Endodermal cell (in vitro differentiated cells): ENCODE data around the gene RAB26. TPM values are rescaled to one million over a fixed set of nuclear protein-coding genes. Genes with fewer than 3 reads are reported as not detected.

Experiments
- DNase-seq: peaks from one replicate; pipeline ENCODE4 v3.0.0-alpha.2; 2017
- H3K27ac ChIP-seq: 2 replicates; pipeline ENCODE4 v1.5.1; 2013; ENCODE audit warnings: mild to moderate bottlenecking, low read depth, low read length, moderate library complexity
- H3K27me3 ChIP-seq: 2 replicates; pipeline ENCODE4 v1.6.1; 2013; ENCODE audit warnings: mild to moderate bottlenecking, low read length, moderate library complexity; ENCODE audit not compliant: insufficient read depth, control insufficient read depth, poor library complexity, severe bottlenecking
- H3K36me3 ChIP-seq: 2 replicates; pipeline ENCODE4 v1.7.0; 2013; ENCODE audit warnings: mild to moderate bottlenecking, low read length, moderate library complexity; ENCODE audit not compliant: control insufficient read depth, insufficient read depth
- H3K4me1 ChIP-seq: one replicate; pipeline ENCODE4 v1.7.0; 2013; ENCODE audit warnings: low read length; ENCODE audit not compliant: control insufficient read depth, insufficient read depth
- H3K4me3 ChIP-seq: 2 replicates; pipeline ENCODE4 v1.5.1; 2013; ENCODE audit warnings: mild to moderate bottlenecking, low read length, moderate library complexity
- H3K9ac ChIP-seq: 2 replicates; pipeline ENCODE4 v1.6.1; 2013; ENCODE audit warnings: mild to moderate bottlenecking, low read length, moderate library complexity; ENCODE audit not compliant: poor library complexity, severe bottlenecking; ENCODE audit errors: extremely low read depth
- H3K9me3 ChIP-seq: 2 replicates; pipeline ENCODE4 v1.6.1; 2013; ENCODE audit warnings: mild to moderate bottlenecking, low read length, moderate library complexity; ENCODE audit not compliant: control insufficient read depth
- H3K27ac Mint-ChIP-seq: 2 replicates; pipeline ENCODE4 v1.8.0; 2020; ENCODE audit warnings: mixed read lengths
- H3K27me3 Mint-ChIP-seq: 2 replicates; pipeline ENCODE4 v1.8.0; 2021; ENCODE audit warnings: mild to moderate bottlenecking, mixed read lengths; ENCODE audit not compliant: insufficient read depth
- H3K36me3 Mint-ChIP-seq: 2 replicates; pipeline ENCODE4 v1.8.0; 2020; ENCODE audit warnings: low read depth, mixed read lengths
- H3K4me1 Mint-ChIP-seq: 2 replicates; pipeline ENCODE4 v1.8.0; 2020; ENCODE audit warnings: mixed read lengths
- H3K4me3 Mint-ChIP-seq: 2 replicates; pipeline ENCODE4 v1.8.0; 2020; ENCODE audit warnings: mild to moderate bottlenecking, moderate library complexity, mixed read lengths
- H3K9me3 Mint-ChIP-seq: 2 replicates; pipeline ENCODE4 v1.8.0; 2020; ENCODE audit warnings: mild to moderate bottlenecking, mixed read lengths
- WGBS, 2 experiments: methylation state at CpG; one replicate each; pipeline versions ENCODE4 v1.1.5 to v1.1.7; 2013; ENCODE audit warnings: missing lambda C conversion rate in 2 of 2, mixed read lengths in 1 of 2; ENCODE audit not compliant: insufficient coverage in 1 of 2, insufficient read length in 1 of 2; 5-methylcytosine and 5-hydroxymethylcytosine counted together
- total RNA-seq, 2 donors: library from RNA; stranded (reverse); fragmentation: NEBNext Ultra II Directional in 1 of 2; extraction: Animal tissue kit (Norgen Biotek cat#: 25700) in 1 of 2; gene quantifications; 2 replicates in 1 of 2; 3 replicates in 1 of 2; pipeline ENCODE4 v1.2.1, GENCODE V29; 2021
- TF ChIP-seq, protein P1 (sequence below): fragments of 200-600 bp; sonication (generic); conservative IDR thresholded peaks from 2 replicates; pipeline ENCODE4 v1.5.0; 2021; ENCODE audit warnings: antibody characterized with exemption, mild to moderate bottlenecking

The RAB26 gene
- total RNA-seq, 2 donors from 2014 or later: 3.2 to 4.9 TPM

DNA sequence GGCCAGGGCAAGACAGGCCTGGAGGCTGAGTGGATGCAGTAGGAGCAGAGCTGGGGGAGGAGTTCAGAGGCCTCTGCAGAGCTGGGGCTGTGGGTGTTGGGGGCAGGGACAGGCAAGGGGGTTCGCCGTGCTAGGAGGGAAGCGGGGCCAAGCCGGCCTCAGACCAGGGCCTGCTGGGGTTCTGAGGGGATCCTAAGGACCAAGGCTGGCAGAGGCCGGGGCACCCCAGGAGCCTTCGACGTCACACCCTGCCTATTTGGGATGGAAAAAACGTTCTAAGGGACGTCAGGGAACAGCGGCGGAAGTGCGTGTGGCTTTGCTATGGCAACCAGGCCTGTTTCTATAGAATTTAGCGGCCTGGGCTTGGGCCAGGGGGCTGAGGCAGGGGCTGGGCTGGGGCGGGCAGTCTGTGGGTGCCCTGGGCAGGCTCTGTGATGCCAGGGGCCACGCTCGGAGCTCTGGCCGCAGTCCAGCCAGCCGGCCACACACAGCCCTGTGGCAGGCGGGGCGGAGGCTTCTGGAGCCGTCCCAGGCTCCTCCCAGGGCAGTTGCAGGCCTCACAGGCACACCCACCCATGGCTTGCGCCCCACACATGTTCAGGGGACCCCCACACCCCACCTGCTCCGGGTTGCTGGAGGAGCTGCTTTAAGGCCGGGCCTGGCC lies 10.9 kb downstream of the RAB26 start:
- peaks cover 6% of the 10 kb centered on the region for H3K36me3 Mint-ChIP-seq
- no peaks in the 10 kb centered on the region for H3K9me3 Mint-ChIP-seq
- H3K27ac Mint-ChIP-seq: peak overlapping the region; percentile 61
- Histone ChIP-seq H3K4me3 (no peak overlapping the region), H3K9ac (no peak overlapping the region), H3K27me3 (no peaks in the 10 kb centered on the region), H3K4me1 (peaks cover 16% of the 10 kb centered on the region), H3K27ac (peak overlapping the region; percentile 34), H3K36me3 (peaks cover 5% of the 10 kb centered on the region), H3K9me3 (no peaks in the 10 kb centered on the region)
- 91% methylated on average over 20 to 24 of the region's 24 CpGs for WGBS, 2 experiments
- no peak for DNase-seq
- TF ChIP-seq, protein P1, sequence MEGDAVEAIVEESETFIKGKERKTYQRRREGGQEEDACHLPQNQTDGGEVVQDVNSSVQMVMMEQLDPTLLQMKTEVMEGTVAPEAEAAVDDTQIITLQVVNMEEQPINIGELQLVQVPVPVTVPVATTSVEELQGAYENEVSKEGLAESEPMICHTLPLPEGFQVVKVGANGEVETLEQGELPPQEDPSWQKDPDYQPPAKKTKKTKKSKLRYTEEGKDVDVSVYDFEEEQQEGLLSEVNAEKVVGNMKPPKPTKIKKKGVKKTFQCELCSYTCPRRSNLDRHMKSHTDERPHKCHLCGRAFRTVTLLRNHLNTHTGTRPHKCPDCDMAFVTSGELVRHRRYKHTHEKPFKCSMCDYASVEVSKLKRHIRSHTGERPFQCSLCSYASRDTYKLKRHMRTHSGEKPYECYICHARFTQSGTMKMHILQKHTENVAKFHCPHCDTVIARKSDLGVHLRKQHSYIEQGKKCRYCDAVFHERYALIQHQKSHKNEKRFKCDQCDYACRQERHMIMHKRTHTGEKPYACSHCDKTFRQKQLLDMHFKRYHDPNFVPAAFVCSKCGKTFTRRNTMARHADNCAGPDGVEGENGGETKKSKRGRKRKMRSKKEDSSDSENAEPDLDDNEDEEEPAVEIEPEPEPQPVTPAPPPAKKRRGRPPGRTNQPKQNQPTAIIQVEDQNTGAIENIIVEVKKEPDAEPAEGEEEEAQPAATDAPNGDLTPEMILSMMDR: no peak
- no peak overlapping the region for H3K4me3 Mint-ChIP-seq
- peaks cover 25% of the 10 kb centered on the region for H3K4me1 Mint-ChIP-seq
- H3K27me3 Mint-ChIP-seq: no peaks in the 10 kb centered on the region

DNA sequence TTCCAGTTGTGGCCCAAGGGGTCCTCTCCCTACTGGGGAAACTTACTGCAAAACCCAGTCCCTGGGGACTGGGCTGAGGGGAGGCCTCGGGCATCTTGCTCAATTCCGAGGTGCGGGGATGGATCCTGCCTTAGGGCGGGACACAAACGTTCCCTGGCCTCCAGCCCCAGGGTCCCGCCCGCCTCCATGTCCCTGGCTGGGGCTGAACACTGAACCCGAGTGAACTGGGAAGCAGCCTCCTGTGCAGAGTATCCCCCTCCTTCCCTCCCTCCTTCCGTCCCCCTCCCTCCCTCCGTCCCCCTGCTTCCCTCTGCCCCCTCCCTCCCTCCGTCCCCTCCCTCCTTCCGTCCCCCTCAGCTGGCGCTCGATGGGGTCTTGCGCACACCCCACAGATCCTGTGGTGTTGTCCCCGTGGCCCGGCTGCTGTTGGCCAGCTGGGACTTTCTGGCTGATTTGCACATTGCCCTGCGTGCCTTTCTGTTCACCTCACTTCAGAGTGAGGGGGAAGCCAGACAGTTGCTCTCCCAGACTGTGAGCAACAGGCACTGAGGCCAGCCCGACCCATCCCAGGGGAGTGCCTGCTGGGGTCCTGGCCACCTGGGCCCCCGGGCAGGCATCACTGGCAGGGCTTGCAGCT lies 12.6 kb downstream of the RAB26 start:
- WGBS, 2 experiments: 70 to 93% methylated on average over 5 to 18 of the region's 20 CpGs
- H3K27me3 ChIP-seq: no peaks in the 10 kb centered on the region
- H3K4me1 ChIP-seq: peaks cover 16% of the 10 kb centered on the region
- H3K36me3 ChIP-seq: no peaks in the 10 kb centered on the region
- H3K4me1 Mint-ChIP-seq: peaks cover 25% of the 10 kb centered on the region
- H3K4me3 ChIP-seq: no peak overlapping the region
- TF ChIP-seq, protein P1: no peak
- H3K4me3 Mint-ChIP-seq: no peak overlapping the region
- H3K9me3 Mint-ChIP-seq: no peaks in the 10 kb centered on the region
- peak overlapping the region; percentile 53 for H3K27ac ChIP-seq
- no peak overlapping the region for H3K27ac Mint-ChIP-seq
- H3K9me3 ChIP-seq: no peaks in the 10 kb centered on the region
- no peaks in the 10 kb centered on the region for H3K27me3 Mint-ChIP-seq
- H3K36me3 Mint-ChIP-seq: peaks cover 5% of the 10 kb centered on the region
- no peak for DNase-seq
- no peak overlapping the region for H3K9ac ChIP-seq

DNA sequence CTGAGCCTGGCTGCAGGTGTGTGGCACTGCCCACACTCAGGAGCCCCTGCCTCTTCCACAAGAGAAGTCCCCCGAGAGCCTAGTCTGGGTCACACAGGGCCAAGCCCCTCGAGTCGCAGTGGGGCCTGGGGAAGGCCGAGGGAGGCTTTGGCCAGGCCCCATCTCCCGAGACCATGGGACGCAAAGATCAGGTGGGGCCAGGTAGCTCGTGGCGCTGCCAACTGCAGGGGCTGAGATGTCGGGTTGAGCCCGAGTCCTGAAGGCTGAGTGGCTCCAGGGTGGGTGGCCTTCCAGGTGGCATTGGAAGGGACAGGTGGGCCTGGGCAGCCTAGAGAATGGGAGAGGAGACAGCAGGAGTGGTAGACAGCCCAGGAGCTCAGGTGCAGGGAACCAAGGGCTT lies 13.5 kb downstream of the RAB26 start:
- H3K9me3 ChIP-seq: no peaks in the 10 kb centered on the region
- H3K4me1 Mint-ChIP-seq: peaks cover 18% of the 10 kb centered on the region
- no peak overlapping the region for H3K9ac ChIP-seq
- peaks cover 10% of the 10 kb centered on the region for H3K36me3 Mint-ChIP-seq
- H3K9me3 Mint-ChIP-seq: no peaks in the 10 kb centered on the region
- 94 to 98% methylated on average over 8 to 10 of the region's 10 CpGs for WGBS, 2 experiments
- TF ChIP-seq, protein P1: no peak
- no peak overlapping the region for H3K4me3 Mint-ChIP-seq
- H3K4me3 ChIP-seq: no peak overlapping the region
- H3K4me1 ChIP-seq: peaks cover 13% of the 10 kb centered on the region
- no peaks in the 10 kb centered on the region for H3K36me3 ChIP-seq
- H3K27me3 Mint-ChIP-seq: no peaks in the 10 kb centered on the region
- H3K27ac ChIP-seq: peak overlapping the region; percentile 53
- no peak for DNase-seq
- H3K27ac Mint-ChIP-seq: peak overlapping the region; percentile 26
- H3K27me3 ChIP-seq: no peaks in the 10 kb centered on the region
